22Rv1 (cell line): Measurements from ENCODE around the gene FRAS1.

Experiments
- ZFX ChIP-seq: fragments of 450-650 bp; IDR thresholded peaks from 2 replicates; pipeline ENCODE4 v1.6.1; 2017; ENCODE audit warnings: antibody characterized with exemption, borderline replicate concordance
- TF ChIP-seq, protein P1 (sequence below): fragments of 450-650 bp; IDR thresholded peaks from 2 replicates; pipeline ENCODE4 v1.5.1; 2017; ENCODE audit warnings: mild to moderate bottlenecking

DNA sequence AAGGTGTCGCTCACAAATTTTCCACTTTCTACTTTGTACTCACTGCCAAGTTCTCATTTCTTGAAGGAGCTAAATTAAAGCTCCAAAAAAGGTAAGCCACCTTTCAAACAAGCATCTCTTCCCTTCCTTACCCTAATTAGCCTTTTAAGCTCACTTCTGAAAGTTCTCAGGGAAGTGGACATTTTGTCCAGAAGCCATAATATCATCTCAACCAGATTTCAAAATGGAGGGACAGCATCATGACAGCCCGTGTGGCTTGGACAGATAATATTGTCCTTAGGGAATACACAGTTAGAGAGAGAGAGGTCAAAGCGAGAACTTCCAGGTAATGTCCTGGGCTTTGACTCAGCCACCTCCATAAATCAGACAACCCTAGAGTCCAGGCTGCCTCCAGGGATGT lies 400.6 kb downstream of the FRAS1 start:
- TF ChIP-seq, protein P1, sequence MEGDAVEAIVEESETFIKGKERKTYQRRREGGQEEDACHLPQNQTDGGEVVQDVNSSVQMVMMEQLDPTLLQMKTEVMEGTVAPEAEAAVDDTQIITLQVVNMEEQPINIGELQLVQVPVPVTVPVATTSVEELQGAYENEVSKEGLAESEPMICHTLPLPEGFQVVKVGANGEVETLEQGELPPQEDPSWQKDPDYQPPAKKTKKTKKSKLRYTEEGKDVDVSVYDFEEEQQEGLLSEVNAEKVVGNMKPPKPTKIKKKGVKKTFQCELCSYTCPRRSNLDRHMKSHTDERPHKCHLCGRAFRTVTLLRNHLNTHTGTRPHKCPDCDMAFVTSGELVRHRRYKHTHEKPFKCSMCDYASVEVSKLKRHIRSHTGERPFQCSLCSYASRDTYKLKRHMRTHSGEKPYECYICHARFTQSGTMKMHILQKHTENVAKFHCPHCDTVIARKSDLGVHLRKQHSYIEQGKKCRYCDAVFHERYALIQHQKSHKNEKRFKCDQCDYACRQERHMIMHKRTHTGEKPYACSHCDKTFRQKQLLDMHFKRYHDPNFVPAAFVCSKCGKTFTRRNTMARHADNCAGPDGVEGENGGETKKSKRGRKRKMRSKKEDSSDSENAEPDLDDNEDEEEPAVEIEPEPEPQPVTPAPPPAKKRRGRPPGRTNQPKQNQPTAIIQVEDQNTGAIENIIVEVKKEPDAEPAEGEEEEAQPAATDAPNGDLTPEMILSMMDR = no peak
- no peak for TF ChIP-seq ZFX
